NCI-H1092 treated with DMSO at 0.1 percent for 48 hours (cell line): ENCODE data around the gene CPPED1.

ENCODE experiments used
- DNase-seq: peaks from one replicate; lab custom pipeline; 2025; lab: John Stamatoyannopoulos, UW

Gene CPPED1

GRCh38 chr16:12681653-12682052 is 122.0 kb downstream of the CPPED1 start:
- DNase-seq = no peak

DNA sequence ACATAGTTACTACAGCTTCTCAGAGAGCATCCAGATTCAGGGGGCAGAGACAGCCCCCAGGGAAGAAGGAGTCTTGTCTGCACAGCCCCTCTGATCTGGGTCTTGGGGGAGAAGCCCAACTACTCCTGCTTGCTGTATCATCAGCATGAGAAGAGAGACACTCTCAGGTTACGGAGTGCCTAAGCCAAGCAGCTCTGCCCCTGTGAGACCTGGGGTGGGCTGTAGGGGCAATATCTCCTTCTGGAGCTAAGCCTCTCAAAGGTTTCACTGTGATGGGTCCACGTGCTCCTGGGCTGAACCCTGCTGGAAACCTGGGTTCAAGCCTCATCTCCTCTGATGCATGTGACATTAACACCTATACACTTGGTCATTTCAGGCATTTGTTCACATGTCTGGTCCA is 123.2 kb downstream of the CPPED1 start:
- DNase-seq = no peak

DNA sequence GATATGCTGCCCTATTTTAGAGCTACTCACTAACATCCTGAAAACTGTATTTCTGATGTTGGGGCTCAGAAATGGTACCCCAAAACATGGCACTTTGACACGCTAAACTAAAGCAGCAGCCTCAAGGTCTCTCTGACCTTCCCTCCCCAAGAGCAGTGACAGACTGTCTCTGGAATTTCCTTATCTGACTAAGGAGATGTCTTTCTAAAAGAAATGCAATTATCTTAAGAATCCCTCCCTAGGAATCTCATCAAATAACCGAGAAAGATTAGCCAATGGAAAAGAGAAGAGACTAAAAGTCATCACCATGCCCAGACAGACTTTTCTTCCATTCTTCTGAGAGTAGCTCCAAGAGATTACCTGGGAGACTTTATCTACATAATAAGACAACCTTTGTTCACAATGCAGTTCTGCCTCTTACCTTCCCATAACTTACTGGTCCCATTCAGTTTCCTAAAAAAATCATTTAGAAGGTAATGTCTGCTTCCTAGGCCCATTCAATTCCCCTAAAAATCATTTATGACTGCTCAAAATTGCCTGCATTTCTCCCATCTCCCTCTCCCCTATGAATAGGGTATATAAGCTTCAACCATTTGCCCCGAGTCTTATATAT is 123.9 kb downstream of the CPPED1 start:
- DNase-seq = no peak

GRCh38 chr16:12678983-12679382 is 124.7 kb downstream of the CPPED1 start:
- DNase-seq = no peak

DNA sequence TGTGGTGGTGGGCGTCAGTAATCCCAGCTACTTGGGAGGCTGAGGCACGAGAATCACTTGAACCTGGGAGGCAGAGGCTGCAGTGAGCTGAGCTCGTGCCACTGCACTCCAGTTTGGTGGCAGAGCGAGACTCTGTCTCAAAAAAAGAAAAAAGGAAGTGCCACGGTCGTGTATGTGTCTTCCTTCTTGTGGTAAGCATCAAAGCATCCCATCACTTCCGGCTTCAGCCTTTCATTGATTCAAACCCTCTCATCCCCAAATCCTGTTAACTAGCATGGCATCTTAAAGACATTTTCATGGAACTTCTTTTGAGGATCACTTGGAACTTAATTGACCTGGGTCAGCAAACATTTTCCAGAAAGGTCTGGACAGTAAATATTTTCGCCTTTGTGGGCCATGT is 126.2 kb downstream of the CPPED1 start:
- no peak for DNase-seq

- no peak for DNase-seq
Observed at GRCh38 chr16:12675852-12676251, 127.8 kb downstream of the CPPED1 start.

GRCh38 chr16:12675046-12675445 is 128.6 kb downstream of the CPPED1 start:
- DNase-seq = no peak

DNA sequence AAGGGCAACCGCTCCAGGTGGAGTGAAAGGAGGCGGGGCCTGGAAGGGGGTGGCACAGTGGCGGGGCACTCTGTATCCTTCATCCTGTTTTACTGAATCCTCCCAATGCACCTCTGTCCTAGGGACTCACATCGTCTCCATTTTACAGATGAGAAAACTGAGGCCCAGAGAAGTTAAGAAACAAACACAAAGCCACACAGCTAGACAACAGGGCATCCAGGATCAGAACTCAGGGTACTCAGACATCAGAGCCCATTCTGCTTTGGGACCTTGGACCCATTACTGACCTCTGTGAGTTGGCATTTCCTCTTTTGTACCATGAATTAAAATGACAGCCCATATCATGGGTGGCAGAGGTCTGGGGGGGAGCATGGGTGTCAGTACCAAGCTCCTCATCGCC is 129.2 kb downstream of the CPPED1 start:
- no peak for DNase-seq

DNA sequence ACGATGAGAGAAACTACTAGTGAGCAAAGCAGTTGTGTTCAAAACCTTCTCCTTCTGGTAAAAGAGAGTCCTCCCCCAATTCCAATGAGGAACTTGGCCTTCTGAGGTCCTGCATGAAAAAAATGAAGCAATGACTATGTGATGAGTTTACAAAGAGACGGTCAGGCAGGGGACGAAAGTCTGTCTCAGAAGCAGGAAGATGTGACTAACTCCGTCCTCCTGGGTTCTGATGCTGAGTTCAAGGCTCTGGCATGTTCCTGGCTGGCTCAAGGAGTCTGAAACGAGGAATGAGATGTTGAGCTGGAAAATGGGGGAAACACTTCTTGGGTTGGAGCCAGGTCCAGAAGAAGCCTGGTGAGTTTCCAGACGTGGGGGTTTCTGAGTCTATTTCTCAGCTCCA is 129.6 kb downstream of the CPPED1 start:
- no peak for DNase-seq

DNA sequence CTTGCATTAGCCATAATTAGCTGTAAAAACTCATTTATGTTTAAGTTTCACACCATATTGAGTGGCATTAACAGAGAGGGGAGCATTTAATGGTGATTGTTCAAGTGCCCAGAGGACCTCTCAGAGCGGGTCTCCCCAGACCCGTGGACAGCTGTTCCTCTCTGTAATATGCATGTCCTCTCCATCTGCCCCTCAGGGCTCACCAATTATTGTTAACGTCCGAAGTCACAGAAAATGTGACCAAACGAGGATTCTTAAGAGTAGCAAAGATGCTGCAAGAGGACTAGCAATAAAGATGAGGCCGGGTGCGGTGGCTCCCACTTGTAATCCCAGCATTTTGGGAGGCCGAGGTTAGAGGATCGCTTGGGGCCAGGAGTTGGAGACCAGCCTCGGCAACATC is 130.2 kb downstream of the CPPED1 start:
- no peak for DNase-seq

DNA sequence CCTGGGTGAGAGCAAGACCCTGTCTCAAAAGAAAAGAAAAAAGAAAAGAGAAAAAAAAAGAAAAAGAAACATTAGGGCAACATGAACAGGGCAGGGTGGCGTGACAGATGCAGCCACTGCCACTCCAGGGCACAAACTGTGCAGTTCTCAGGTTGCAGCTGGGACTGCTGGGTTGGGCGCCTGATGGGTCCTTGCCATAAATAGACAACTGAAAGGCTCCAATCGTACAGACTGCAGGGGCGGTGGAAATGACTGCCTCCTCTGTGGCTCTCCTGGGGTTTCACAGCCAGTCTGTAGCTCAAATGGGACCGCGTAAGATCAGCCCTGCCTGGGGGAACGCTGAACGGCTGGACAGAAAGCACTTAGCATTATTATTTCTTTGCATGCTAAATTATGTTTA is 130.7 kb downstream of the CPPED1 start:
- peak; percentile 22 for DNase-seq

DNA sequence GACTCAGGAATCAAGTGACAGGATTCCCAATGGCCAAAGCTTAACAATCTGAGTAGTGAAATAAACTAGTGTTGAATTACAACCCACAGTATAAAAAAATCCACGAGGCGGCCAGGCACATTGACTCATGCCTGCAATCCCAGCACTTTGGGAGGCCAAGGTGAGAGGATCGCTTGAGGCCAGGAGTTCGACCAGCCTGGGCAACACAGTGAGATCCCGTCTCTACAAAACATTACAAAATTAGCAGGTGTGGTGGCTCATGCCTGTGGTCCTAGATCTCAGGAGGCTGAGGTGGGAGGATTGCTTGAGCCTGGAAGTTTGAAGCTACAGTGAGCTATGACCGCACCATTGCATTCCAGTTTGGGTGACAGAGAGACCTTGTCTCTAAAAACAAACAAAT is 133.8 kb downstream of the CPPED1 start:
- DNase-seq = no peak

DNA sequence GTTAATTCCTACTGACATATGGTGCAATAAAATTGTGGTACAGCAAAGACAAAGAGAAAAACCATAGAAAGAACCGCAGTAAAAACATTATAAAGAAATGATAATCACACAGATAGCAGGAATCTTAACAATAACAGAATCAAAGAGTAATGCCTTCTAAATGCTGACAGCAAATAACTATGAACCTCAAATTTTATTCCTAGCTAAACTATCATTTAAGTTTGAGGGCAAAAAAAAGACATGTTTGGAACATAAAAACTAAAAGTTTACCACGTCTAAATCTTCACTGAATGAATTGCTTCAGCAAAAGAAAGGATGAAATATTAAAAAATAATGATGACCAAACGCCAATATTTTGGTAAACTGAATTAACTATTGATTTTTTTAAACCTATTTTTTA is 135.8 kb downstream of the CPPED1 start:
- no peak for DNase-seq

- DNase-seq = peak; percentile 45
Observed at GRCh38 chr16:12664164-12664733, 139.4 kb downstream of the CPPED1 start.

DNA sequence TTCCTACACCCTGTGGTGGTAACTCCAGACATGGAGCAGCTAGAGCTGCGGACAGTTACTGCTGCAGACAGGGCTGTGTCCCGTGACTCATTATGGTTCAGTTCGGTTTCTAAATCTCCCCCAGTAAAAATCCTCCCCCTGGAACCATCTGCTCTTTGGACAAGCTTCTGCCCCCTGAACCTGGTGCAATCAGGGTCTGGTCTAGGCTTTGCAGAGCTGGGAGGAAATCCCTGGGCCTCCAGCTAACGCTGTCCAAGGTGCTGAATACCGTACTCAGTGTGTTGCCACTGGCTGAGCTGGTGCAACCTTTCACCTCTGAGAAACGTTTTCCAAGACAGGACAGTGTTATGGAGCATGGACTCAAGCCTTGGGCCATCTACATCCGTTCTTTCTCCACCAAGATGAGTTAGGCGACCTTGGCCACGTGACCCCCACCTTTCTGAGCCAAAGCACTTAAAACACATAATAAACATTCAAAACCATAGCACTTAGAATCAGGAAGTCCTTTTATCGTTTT is 142.0 kb downstream of the CPPED1 start:
- DNase-seq = no peak

DNA sequence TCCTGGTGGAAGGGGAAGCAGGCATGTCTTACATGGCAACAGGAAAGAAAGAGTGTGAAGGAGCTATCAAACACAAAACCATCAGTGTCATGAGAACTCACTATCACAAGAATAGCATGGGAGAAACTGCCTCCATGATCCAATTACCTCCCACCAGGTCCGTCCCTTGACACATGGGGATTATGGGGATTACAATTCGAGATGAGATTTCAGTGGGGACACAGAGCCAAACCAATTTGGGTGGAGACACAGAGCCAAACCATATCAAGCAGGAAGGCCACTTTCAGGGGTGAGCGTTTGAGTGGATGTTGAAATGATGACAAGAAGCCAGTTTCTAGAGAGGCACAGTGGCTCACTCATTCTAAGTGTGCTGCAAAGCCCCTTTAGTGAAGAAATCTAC is 143.8 kb downstream of the CPPED1 start:
- DNase-seq = no peak

GRCh38 chr16:12658506-12658905 is 145.2 kb downstream of the CPPED1 start:
- DNase-seq = no peak

GRCh38 chr16:12655537-12655936 is 148.2 kb downstream of the CPPED1 start:
- DNase-seq = no peak

GRCh38 chr16:12653820-12654392 is 149.8 kb downstream of the CPPED1 start:
- no peak for DNase-seq

GRCh38 chr16:12652924-12653323 is 150.8 kb downstream of the CPPED1 start:
- DNase-seq = no peak

DNA sequence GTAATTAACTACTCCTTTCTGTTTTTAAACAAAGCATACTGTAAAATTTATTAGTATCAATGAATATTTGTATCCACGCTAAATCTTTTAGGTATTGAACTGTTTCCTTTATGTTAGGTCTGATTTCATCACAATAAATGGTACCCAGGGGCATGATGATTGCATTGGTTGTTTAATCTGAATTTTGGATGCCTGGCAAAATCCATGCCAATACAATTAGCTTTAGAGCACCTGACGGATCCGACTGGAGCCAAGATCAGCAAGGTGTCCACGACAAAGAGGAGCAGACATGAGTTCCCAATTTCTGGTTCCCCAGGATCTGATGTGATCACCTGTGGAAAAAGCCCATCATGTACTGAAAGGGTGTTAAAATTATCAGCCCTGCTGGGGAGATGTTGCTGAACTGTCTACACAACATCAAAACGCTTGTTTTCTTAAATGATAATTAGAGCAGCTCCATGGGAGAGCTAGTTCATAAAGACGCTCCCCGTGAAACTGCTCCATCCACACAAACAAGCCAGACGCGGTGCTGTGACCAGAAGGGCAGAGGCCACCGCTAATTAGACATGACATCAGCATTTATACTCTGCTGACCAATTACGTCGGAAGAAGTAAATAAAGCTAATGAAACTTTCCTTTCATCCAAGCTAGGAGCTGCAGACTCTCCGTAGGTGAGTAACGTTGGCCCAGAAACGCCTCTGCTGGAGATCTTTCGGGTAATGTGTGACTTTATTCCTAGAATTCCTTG is 151.7 kb downstream of the CPPED1 start:
- peak; percentile 75 for DNase-seq

GRCh38 chr16:12649356-12649755 is 154.3 kb downstream of the CPPED1 start:
- DNase-seq = no peak
